ENCODE results near the gene PM20D1.
A peak's percentile ranks its signal among the peaks of the same experiment; 100 is the strongest.
"Not testable (repeated sequence)": the region's sequence is repeated elsewhere in the genome, so short reads cannot be mapped to it uniquely, and the experiment has no call there.

The PM20D1 gene

DNA sequence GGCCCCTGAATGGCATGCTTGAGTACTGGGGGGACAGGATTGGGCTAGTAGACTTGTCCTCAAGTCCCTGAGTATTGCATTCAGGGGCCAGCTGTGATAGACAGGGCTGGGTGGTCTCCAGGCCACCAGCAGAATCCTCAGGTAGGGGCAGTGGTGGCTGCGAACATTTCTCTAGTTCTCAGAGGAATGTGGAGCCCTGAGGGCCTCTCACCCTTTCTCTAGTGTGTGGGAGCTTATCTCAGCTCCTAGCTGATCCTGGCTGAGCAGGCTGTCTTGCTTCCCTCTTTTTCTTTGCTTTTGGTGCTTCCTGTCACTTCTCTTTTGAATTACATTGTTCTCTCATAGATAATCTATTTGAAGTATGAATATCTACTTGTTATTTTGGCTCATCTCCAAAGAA, 30.0 kb upstream of the PM20D1 start:
- TF ChIP-seq, protein P1, sequence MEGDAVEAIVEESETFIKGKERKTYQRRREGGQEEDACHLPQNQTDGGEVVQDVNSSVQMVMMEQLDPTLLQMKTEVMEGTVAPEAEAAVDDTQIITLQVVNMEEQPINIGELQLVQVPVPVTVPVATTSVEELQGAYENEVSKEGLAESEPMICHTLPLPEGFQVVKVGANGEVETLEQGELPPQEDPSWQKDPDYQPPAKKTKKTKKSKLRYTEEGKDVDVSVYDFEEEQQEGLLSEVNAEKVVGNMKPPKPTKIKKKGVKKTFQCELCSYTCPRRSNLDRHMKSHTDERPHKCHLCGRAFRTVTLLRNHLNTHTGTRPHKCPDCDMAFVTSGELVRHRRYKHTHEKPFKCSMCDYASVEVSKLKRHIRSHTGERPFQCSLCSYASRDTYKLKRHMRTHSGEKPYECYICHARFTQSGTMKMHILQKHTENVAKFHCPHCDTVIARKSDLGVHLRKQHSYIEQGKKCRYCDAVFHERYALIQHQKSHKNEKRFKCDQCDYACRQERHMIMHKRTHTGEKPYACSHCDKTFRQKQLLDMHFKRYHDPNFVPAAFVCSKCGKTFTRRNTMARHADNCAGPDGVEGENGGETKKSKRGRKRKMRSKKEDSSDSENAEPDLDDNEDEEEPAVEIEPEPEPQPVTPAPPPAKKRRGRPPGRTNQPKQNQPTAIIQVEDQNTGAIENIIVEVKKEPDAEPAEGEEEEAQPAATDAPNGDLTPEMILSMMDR (IDR thresholded peaks at IDR 0.05; ENCODE audit: low read depth, low read length, missing control alignments): no peak
- no peak for DNase-seq (ENCODE audit: low read depth)
- H3K4me3 ChIP-seq (ENCODE audit: low read depth, low read length): no peak overlapping the region

DNA sequence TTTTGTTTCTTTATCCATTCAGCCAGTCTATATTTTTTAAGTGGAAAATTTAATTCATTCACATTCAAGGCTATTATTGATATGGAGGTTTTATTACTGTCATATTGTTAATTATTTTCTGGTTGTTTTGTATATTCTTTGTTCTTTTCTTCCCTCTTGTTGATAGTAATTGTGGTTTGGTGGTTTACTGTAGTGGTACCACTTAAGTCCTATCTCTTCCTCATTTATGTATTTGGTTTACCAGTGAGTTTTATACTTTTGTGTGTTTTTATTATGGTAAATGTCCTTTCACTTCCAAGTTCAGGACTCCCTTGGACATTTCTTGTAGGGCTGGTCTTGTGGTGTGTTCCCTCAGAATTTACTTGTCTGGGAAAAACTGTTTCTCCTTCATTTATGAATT, 28.1 kb upstream of the PM20D1 start:
- no peak overlapping the region for H3K4me3 ChIP-seq (ENCODE audit: low read depth, low read length)
- no peak for DNase-seq (ENCODE audit: low read depth)
- TF ChIP-seq, protein P1 (IDR thresholded peaks at IDR 0.05; ENCODE audit: low read depth, low read length, missing control alignments): no peak

DNA sequence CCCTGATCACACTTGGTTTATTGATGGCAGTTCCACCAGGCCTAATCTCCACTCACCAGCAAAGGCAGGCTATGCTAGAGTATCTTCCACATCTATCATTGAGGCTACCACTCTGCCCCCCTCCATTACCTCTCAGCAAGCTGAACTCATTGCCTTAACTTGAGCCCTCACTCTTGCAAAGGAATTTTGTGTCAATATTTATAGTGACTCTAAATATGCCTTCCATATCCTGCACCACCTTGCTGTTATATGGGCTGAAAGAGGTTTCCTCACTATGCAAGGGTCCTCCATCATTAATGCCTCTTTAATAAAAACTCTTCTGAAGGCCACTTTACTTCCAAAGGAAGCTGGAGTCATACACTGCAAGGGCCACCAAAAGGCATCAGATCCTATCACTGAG, 23.2 kb upstream of the PM20D1 start:
- not testable (repeated sequence) for H3K4me3 ChIP-seq (ENCODE audit: low read depth, low read length); DNase-seq (ENCODE audit: low read depth)

DNA sequence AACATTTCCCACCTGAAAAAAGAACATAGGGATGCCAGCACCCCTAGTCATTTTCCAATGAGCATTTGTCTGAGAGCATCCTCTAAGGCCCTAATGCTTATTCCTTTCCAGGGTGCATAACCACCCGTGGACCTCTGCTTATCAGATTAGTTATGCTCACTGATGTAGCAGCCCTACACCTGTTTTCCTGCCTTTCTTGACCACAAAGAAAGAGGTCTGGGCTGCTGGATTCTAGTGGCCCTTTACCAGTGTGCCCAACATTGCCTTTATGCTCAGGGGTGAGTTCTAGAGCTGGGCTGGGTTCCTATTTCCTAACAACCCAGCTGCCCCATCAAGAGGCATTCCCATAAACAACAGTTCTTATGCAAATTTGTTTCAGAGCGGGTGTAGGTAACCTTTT, 20.3 kb upstream of the PM20D1 start:
- no peak for DNase-seq (ENCODE audit: low read depth)
- TF ChIP-seq, protein P1 (IDR thresholded peaks at IDR 0.05; ENCODE audit: low read depth, low read length, missing control alignments): no peak
- no peak overlapping the region for H3K4me3 ChIP-seq (ENCODE audit: low read depth, low read length)

DNA sequence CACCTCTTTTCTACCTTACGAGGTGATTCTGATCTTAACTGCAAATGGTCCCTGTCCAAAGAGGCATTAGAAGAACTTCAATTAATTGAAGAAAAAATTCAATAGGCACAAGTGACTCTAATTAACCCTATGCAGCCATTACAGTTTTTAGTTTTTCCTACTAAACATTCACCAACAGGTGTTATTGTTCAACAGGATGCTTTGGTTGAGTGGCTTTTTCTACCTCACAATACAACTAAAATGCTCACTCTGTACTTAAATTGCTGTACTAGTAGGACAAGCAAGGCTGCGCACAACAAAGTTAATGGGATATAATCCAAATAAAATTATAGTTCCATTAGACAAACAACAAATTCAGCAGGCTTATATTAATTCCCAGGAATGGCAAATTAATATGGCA, 11.6 kb upstream of the PM20D1 start:
- DNase-seq (ENCODE audit: low read depth): no peak
- TF ChIP-seq, protein P1 (IDR thresholded peaks at IDR 0.05; ENCODE audit: low read depth, low read length, missing control alignments): no peak
- no peak overlapping the region for H3K4me3 ChIP-seq (ENCODE audit: low read depth, low read length)

DNA sequence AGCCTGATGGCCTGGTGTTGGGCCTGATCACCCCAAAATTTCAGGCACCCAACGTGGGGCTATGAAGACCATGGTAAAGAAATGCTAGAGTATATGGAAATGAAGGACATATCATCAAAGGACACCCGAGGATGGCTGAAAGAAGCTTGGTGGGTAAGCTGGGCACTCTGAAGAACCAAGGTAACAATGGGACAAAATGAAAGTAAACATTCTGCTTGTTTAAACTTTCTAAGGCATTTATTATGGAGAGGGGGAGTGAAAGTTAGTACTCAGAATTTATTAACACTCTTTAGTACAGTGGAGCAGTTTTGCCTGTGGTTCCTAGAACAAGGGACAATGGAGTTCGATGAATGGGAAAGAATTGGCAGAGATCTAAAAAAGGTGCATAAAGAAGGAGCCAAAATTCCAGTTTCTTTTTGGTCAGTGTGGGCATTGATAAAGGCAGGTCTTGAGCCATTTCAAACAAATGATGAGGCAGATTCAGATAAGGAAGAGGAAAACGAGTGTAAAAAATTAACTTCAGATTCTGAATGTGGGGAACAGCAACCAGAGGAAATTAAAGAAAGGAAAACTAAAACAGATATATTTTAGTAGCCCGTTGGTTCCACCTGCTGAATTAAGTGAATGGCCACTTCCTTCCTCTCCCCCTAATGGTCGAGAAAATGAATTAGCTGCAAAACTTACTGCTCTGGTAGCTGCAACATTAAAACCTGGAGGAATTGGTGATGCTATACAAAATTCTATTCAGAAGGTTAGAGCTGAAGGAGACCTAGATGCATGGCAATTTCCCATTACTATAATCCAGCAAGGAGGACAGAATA, 8.4 kb upstream of the PM20D1 start:
- TF ChIP-seq, protein P1 (IDR thresholded peaks at IDR 0.05; ENCODE audit: low read depth, low read length, missing control alignments): peak; percentile 10
- DNase-seq (ENCODE audit: low read depth): no peak
- no peak overlapping the region for H3K4me3 ChIP-seq (ENCODE audit: low read depth, low read length)

DNA sequence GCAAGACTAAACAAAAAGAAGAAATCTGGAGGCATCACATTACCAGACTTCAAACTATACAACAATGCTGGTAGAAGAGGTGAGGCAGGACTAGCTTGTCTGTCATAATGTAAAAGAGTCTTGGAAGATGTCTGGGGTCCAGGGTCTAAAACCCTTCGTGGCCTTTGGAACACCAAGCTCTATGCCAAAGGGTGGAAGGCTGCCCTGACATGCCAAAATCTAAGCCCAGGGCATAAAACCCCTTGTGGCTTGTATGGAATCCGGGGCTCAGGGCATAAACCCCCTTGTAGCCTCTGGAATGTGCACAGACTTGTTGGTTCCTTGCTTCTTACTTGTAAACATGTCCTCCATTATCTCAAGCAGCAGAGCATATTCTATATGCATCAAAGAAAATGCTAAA, 7.6 kb upstream of the PM20D1 start:
- not testable (repeated sequence) for DNase-seq (ENCODE audit: low read depth); H3K4me3 ChIP-seq (ENCODE audit: low read depth, low read length)

DNA sequence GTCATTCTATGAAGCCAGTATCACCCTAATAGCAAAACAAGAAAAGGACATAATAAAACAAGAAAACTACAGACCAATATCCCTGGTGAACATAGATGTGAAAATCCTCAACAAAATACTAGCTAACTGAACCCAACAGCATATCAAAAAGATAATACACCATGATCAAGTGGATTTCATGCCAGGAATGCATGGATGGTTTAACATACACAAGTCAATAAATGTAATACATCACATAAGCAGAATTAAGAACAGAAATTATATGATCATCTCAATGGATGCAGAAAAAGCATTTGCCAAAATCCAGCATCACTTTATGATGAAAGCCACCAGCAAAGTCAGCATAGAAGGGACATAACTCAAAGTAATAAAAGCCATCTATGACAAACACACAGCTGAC, 6.5 kb upstream of the PM20D1 start:
- H3K4me3 ChIP-seq (ENCODE audit: low read depth, low read length): no peak overlapping the region
- TF ChIP-seq, protein P1 (IDR thresholded peaks at IDR 0.05; ENCODE audit: low read depth, low read length, missing control alignments): no peak
- no peak for DNase-seq (ENCODE audit: low read depth)

Measured in GM12864 (cell line).